Urothelium cell line (cell line): Measurements from ENCODE around the gene IGF2BP2.
"Not testable (repeated sequence)": the region's sequence is repeated elsewhere in the genome, so short reads cannot be mapped to it uniquely, and the experiment has no call there.

ENCODE experiments used
- DNase-seq: peaks from one replicate; pipeline ENCODE4 v3.0.0; 2011; ENCODE audit warnings: low spot score, mixed read lengths
- FAIRE-seq: peaks from 2 replicates; lab custom pipeline; 2011; peaks lifted over from hg19 to GRCh38; lab: Jason Lieb, UNC

IGF2BP2 gene

GRCh38 chr3:185838417-185838989, 13.7 kb upstream of the IGF2BP2 start:
- FAIRE-seq, DNase-seq: not testable (repeated sequence)

- FAIRE-seq (no peak), DNase-seq (no peak)
Measured at GRCh38 chr3:185837414-185837813, 12.6 kb upstream of the IGF2BP2 start.

GRCh38 chr3:185831990-185832389, 7.1 kb upstream of the IGF2BP2 start:
- no peak for DNase-seq
- FAIRE-seq, result no peak

- FAIRE-seq (no peak), DNase-seq (no peak)
Measured at GRCh38 chr3:185831195-185831594, 6.4 kb upstream of the IGF2BP2 start.

GRCh38 chr3:185830018-185830797, 5.4 kb upstream of the IGF2BP2 start:
- no peak for DNase-seq
- FAIRE-seq, result no peak

- DNase-seq, result no peak
- FAIRE-seq, result no peak
Measured at GRCh38 chr3:185828755-185829154, 3.9 kb upstream of the IGF2BP2 start.

GRCh38 chr3:185827595-185828344, 2.9 kb upstream of the IGF2BP2 start:
- DNase-seq, result no peak
- FAIRE-seq, result no peak

GRCh38 chr3:185825639-185826481, 1.0 kb upstream of the IGF2BP2 start:
- FAIRE-seq (peak; percentile 94), DNase-seq (peak; percentile 72)

- FAIRE-seq, result no peak
Measured at GRCh38 chr3:185824051-185825005, 514 bp downstream of the IGF2BP2 start.

GRCh38 chr3:185823078-185824044, 1.5 kb downstream of the IGF2BP2 start:
- DNase-seq (peak; percentile 38), FAIRE-seq (no peak)

More at GRCh38 chr3:185824051-185825005, 514 bp downstream of the IGF2BP2 start:
- DNase-seq, result peak; percentile 31

GRCh38 chr3:185822221-185823000, 2.4 kb downstream of the IGF2BP2 start:
- DNase-seq (no peak), FAIRE-seq (no peak)

GRCh38 chr3:185820973-185821758, 3.7 kb downstream of the IGF2BP2 start:
- FAIRE-seq (peak; percentile 58), DNase-seq (peak; percentile 23)

GRCh38 chr3:185818267-185818875, 6.5 kb downstream of the IGF2BP2 start:
- DNase-seq, result no peak
- FAIRE-seq, result no peak

GRCh38 chr3:185815391-185816282, 9.2 kb downstream of the IGF2BP2 start:
- DNase-seq, result no peak
- no peak for FAIRE-seq

- peak; percentile 42 for DNase-seq
- peak; percentile 52 for FAIRE-seq
Measured at GRCh38 chr3:185813691-185814215, 11.1 kb downstream of the IGF2BP2 start.
